Prostate gland (tissue), 2 donors: Measurements from ENCODE around the gene DNM2.

Experiments used
- POLR2A ChIP-seq: fragments of 450-650 bp; IDR thresholded peaks from one replicate; pipeline ENCODE4 v1.6.1; 2016; ENCODE audit warnings: antibody characterized with exemption, mild to moderate bottlenecking
- POLR2AphosphoS5 ChIP-seq: sonication (generic); formaldehyde crosslinking; IDR thresholded peaks from one replicate; pipeline ENCODE4 v1.6.1; 2017; ENCODE audit warnings: antibody characterized with exemption
- TF ChIP-seq, protein P1 (sequence below), 4 experiments: fragments of 200-600 bp in 2 of 4; fragments of 450-650 bp in 2 of 4; sonication (generic) in 2 of 4; IDR thresholded peaks; 1 replicate in 3 of 4; 2 replicates in 1 of 4; pipeline ENCODE4 v1.5.1; 2016 to 2019; ENCODE audit warnings: antibody characterized with exemption in 4 of 4, mild to moderate bottlenecking in 2 of 4, moderate library complexity in 2 of 4

DNA sequence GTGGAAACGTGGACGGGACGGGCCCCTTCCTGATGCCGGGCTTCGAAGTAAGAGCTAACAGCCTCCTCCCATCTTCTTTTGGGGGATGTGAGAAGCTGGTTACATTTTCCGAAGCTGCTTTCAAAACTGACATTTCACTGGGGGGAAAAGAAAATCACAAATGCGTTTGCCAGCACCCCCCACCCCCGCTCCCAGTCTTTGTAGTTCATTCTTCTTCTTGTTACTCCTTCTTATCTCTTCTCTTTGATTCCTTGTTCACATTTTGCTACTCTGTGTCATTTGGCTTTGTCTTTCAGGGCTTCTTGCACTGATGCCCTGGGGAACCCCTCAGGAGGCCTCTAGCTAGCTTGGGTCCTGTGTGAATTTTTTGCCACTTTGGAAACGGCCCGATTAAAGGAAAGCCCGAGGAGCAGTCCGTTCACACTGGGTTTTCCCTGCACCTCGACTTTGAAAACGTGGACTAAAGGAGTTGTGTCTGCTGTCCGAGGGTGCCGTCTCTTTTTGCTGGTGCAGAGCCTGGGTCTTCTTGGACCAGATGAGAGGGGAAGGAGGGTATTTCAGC lies 154.7 kb downstream of the DNM2 start:
- TF ChIP-seq, protein P1, sequence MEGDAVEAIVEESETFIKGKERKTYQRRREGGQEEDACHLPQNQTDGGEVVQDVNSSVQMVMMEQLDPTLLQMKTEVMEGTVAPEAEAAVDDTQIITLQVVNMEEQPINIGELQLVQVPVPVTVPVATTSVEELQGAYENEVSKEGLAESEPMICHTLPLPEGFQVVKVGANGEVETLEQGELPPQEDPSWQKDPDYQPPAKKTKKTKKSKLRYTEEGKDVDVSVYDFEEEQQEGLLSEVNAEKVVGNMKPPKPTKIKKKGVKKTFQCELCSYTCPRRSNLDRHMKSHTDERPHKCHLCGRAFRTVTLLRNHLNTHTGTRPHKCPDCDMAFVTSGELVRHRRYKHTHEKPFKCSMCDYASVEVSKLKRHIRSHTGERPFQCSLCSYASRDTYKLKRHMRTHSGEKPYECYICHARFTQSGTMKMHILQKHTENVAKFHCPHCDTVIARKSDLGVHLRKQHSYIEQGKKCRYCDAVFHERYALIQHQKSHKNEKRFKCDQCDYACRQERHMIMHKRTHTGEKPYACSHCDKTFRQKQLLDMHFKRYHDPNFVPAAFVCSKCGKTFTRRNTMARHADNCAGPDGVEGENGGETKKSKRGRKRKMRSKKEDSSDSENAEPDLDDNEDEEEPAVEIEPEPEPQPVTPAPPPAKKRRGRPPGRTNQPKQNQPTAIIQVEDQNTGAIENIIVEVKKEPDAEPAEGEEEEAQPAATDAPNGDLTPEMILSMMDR (IDR thresholded peaks at IDR 0.05), result no peak
- TF ChIP-seq POLR2A (no peak), POLR2AphosphoS5 (no peak)
